GM12878 (cell line): ENCODE measurements around the gene CNTNAP5. TPM values are rescaled to one million over a fixed set of nuclear protein-coding genes. Genes with fewer than 3 reads are reported as not detected.

ENCODE experiments used
- ATAC-seq: fragments of 200-7000 bp; cut with Tn5 transposase; 3 replicates; pipeline ENCODE4 v1.9.1; 2020; ENCODE audit warnings: mild to moderate bottlenecking, moderate library complexity
- BruUV-seq: library from RNA; stranded (reverse); fragments of 400-500 nt; replicated peaks from 2 replicates; lab custom pipeline; 2021; lab: Mats Ljungman, UMichigan
- CTCF ChIA-PET: fragments of 300-600 bp; sonication (Branson Sonifier 250); formaldehyde crosslinking; extraction: SDS; loops from one replicate; lab custom pipeline; 2021; ENCODE audit warnings: inconsistent platforms; lab: Yijun Ruan, JAX
- POLR2A ChIA-PET: fragments of 350-600 bp; formaldehyde crosslinking; extraction: SDS; loops from one replicate; lab custom pipeline; 2021; ENCODE audit warnings: inconsistent platforms; lab: Charles Lee
- RAD21 ChIA-PET: fragments of 300-600 bp; sonication (Branson Sonifier 250); formaldehyde crosslinking; loops from one replicate; lab custom pipeline; 2023; ENCODE audit warnings: antibody characterized with exemption; ENCODE audit not compliant: unreplicated experiment; lab: Charles Lee
- SMC1A ChIA-PET: fragments of 300-600 bp; sonication (Branson Sonifier 250); formaldehyde crosslinking; loops from one replicate; lab custom pipeline; 2023; ENCODE audit not compliant: unreplicated experiment, uncharacterized antibody; lab: Charles Lee
- DNase-seq: peaks from one replicate; pipeline ENCODE4 v3.0.0-alpha.2; 2011; ENCODE audit warnings: low read depth, low spot score
- FAIRE-seq: peaks from 3 replicates; lab custom pipeline; 2011; peaks lifted over from hg19 to GRCh38; lab: Jason Lieb, UNC
- H2AFZ ChIP-seq: 2 replicates; pipeline ENCODE4 v1.6.0; 2011; ENCODE audit warnings: low read depth, low read length, control low read depth; ENCODE audit not compliant: control insufficient read depth
- H3K27ac ChIP-seq: 2 replicates; pipeline ENCODE4 v1.5.1; 2011; ENCODE audit warnings: control low read depth; ENCODE audit not compliant: control insufficient read depth, insufficient read depth
- H3K27me3 ChIP-seq, 2 experiments: replicated peaks in 1 of 2; 2 replicates each; pipeline versions ENCODE4 v1.6.0 to v1.6.1; 2011; ENCODE audit warnings: low read length in 1 of 2; ENCODE audit not compliant: control insufficient read depth in 2 of 2, insufficient read depth in 2 of 2
- H3K36me3 ChIP-seq, 2 experiments: 2 replicates each; pipeline ENCODE4 v1.5.1; 2011; ENCODE audit warnings: low read length in 1 of 2; ENCODE audit not compliant: control insufficient read depth in 2 of 2, insufficient read depth in 2 of 2
- H3K4me1 ChIP-seq: 2 replicates; pipeline ENCODE4 v1.6.1; 2011; ENCODE audit warnings: mild to moderate bottlenecking, low read length, moderate library complexity, mixed read lengths; ENCODE audit not compliant: control insufficient read depth, insufficient read depth
- H3K4me2 ChIP-seq: 2 replicates; pipeline ENCODE4 v1.6.0; 2011; ENCODE audit warnings: control low read depth; ENCODE audit not compliant: control insufficient read depth, insufficient read depth
- H3K4me3 ChIP-seq: fragments of 200-600 bp; sonication (generic); 2 replicates; pipeline ENCODE4 v1.5.1; 2016
- H3K79me2 ChIP-seq: 2 replicates; pipeline ENCODE4 v1.6.0; 2011; ENCODE audit warnings: low read length; ENCODE audit not compliant: control insufficient read depth, insufficient read depth
- H3K9ac ChIP-seq: 2 replicates; pipeline ENCODE4 v1.8.0; 2011; ENCODE audit warnings: low read length, control low read depth, mixed read lengths; ENCODE audit not compliant: control insufficient read depth, insufficient read depth
- H3K9me3 ChIP-seq: replicated peaks from 3 replicates; pipeline ENCODE4 v1.5.1; 2011; ENCODE audit warnings: mild to moderate bottlenecking, low read length; ENCODE audit not compliant: control insufficient read depth, insufficient read depth
- H4K20me1 ChIP-seq: 2 replicates; pipeline ENCODE4 v1.6.0; 2011; ENCODE audit not compliant: control insufficient read depth, insufficient read depth
- GATAD2B ChIP-seq: fragments of 450-650 bp; conservative IDR thresholded peaks from 2 replicates; pipeline ENCODE4 v1.6.1; 2017; ENCODE audit warnings: low read depth, mild to moderate bottlenecking, moderate library complexity
- KDM1A ChIP-seq: fragments of 200-600 bp; sonication (generic); IDR thresholded peaks from 2 replicates; pipeline ENCODE4 v1.6.1; 2016; ENCODE audit warnings: borderline replicate concordance
- NR2C1 ChIP-seq: fragments of 450-650 bp; IDR thresholded peaks from 2 replicates; pipeline ENCODE4 v1.6.1; 2017; ENCODE audit warnings: antibody characterized with exemption, mild to moderate bottlenecking, moderate library complexity
- POLR2AphosphoS2 ChIP-seq: IDR thresholded peaks from 2 replicates; pipeline ENCODE4 v1.6.1; 2011; ENCODE audit warnings: low read depth, mild to moderate bottlenecking, low read length, improper control_type of control experiment, moderate library complexity
- YBX1 ChIP-seq: fragments of 450-650 bp; IDR thresholded peaks from 2 replicates; pipeline ENCODE4 v1.6.1; 2016; ENCODE audit warnings: antibody characterized with exemption
- WGBS: methylation state at CpG from one replicate; pipeline ENCODE4 v1.1.6; 2016; ENCODE audit warnings: low lambda C conversion rate; ENCODE audit not compliant: insufficient replicate concordance, insufficient coverage; ENCODE audit errors: missing lambda C conversion rate; 5-methylcytosine and 5-hydroxymethylcytosine counted together
- in situ Hi-C: fragments of 300-500 bp; cut with MboI; formaldehyde crosslinking; loops from 9 replicates; pipeline ENCODE4 v1.14.3; 2018; ENCODE audit warnings: mixed read lengths
- intact Hi-C: fragments of 100-400 bp; cut with micrococcal nuclease; formaldehyde crosslinking; loops from one replicate; pipeline ENCODE4 v1.14.2; 2022; ENCODE audit not compliant: unreplicated experiment
- polyA plus RNA-seq, 11 experiments: library from polyadenylated mRNA; depleted of rRNA in 4 of 11; unstranded in 6 of 11; stranded (reverse) in 5 of 11; fragments of >200 nt; fragmentation: Nextera tagmentation in 4 of 11; fragmentation: Illumina TruSeq in 1 of 11; extraction: Ambion mirVana in 4 of 11; extraction: Trizol in 1 of 11; gene quantifications; 1 replicate in 1 of 11; 2 replicates in 10 of 11; pipeline versions ENCODE4 v1.2.1 to v1.2.3, GENCODE V29; 2011 to 2016; ENCODE audit warnings: inconsistent platforms in 2 of 11, missing spikeins in 2 of 11, low read depth in 1 of 11
- total RNA-seq, 4 experiments: library from RNA; depleted of rRNA in 3 of 4; stranded (reverse); fragments of >200 nt in 3 of 4; fragmentation: Illumina TruSeq in 1 of 4; extraction: Trizol in 1 of 4; gene quantifications; 2 replicates each; pipeline versions ENCODE4 v1.2.1 to v1.2.3, GENCODE V29; 2013 to 2021
- TF ChIP-seq, protein P1 (sequence below): IDR thresholded peaks from 2 replicates; pipeline ENCODE4 v1.6.1; 2011; ENCODE audit warnings: mild to moderate bottlenecking, low read depth, low read length, moderate library complexity; ENCODE audit not compliant: insufficient replicate concordance
- TF ChIP-seq, protein P2 (sequence below): fragments of 450-650 bp; IDR thresholded peaks from 2 replicates; pipeline ENCODE4 v1.6.1; 2017; ENCODE audit warnings: mild to moderate bottlenecking, moderate library complexity
- TF ChIP-seq, protein P3 (sequence below): IDR thresholded peaks from 2 replicates; pipeline ENCODE4 v1.6.1; 2012; ENCODE audit warnings: mild to moderate bottlenecking, low read depth, low read length
- TF ChIP-seq, protein P4 (sequence below): IDR thresholded peaks from 2 replicates; pipeline ENCODE4 v1.6.1; 2012; ENCODE audit warnings: low read depth, low read length, improper control_type of control experiment
- TF ChIP-seq, protein P5 (sequence below): fragments of 450-650 bp; conservative IDR thresholded peaks from 2 replicates; pipeline ENCODE4 v1.6.1; 2017; ENCODE audit warnings: mild to moderate bottlenecking, moderate library complexity

The CNTNAP5 gene
- total and polyA plus RNA-seq, 10 of the 15 experiments (the other 5 are each of a cell fraction or from before 2014, with no cell fraction given) = not detected

DNA sequence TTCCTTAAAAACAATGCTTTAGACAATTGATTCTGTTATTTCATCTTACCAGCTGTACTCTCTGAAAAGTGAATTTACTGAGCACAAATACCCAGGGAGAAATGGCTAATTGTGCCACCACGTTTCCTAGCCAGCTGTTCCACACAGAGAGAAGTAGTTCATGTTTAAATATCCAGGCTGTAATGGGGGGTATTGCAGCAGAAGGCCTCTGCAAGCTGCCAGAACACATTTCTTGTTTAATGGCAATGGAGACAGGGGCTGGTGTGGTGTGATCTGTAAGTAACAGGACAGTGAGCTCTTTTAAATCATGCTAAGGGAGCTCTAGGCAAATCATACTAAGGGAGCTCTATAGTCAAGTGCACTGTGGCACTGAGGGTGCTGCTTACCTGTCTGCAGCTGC is 809.2 kb downstream of the CNTNAP5 start:
- Histone ChIP-seq H3K4me3 (no peak overlapping the region), H3K4me2 (no peak overlapping the region), H3K9me3 (no peaks in the 10 kb centered on the region), H3K27me3 (no peaks in the 10 kb centered on the region), H3K27ac (no peak overlapping the region), H3K9ac (no peak overlapping the region), H3K4me1 (no peaks in the 10 kb centered on the region), H3K36me3 (no peaks in the 10 kb centered on the region), H3K79me2 (no peaks in the 10 kb centered on the region), H2AFZ (no peak overlapping the region), H4K20me1 (no peaks in the 10 kb centered on the region)
- POLR2A ChIA-PET = no interaction called here
- CTCF ChIA-PET = interaction anchor here (0.6 to 0.7 kb wide), 2 partner anchors 49 to 121 kb away, joined by 3 read pairs; no protein-coding TSS in a partner anchor
- ATAC-seq (no peak), FAIRE-seq (no peak), DNase-seq (no peak)
- intact Hi-C loops = no loop called here
- 0% methylated on average over 1 of the region's 1 CpG for WGBS
- RAD21 ChIA-PET = no interaction called here
- in situ Hi-C loops = no loop called here
- BruUV-seq = no TSS peak
- SMC1A ChIA-PET = interaction anchor here (1.1 kb wide), 1 partner anchor 354 kb away, joined by 4 read pairs; no protein-coding TSS in a partner anchor
- TF ChIP-seq, protein P1, sequence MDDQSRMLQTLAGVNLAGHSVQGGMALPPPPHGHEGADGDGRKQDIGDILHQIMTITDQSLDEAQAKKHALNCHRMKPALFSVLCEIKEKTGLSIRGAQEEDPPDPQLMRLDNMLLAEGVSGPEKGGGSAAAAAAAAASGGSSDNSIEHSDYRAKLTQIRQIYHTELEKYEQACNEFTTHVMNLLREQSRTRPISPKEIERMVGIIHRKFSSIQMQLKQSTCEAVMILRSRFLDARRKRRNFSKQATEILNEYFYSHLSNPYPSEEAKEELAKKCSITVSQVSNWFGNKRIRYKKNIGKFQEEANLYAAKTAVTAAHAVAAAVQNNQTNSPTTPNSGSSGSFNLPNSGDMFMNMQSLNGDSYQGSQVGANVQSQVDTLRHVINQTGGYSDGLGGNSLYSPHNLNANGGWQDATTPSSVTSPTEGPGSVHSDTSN = no peak
- TF ChIP-seq, protein P2, sequence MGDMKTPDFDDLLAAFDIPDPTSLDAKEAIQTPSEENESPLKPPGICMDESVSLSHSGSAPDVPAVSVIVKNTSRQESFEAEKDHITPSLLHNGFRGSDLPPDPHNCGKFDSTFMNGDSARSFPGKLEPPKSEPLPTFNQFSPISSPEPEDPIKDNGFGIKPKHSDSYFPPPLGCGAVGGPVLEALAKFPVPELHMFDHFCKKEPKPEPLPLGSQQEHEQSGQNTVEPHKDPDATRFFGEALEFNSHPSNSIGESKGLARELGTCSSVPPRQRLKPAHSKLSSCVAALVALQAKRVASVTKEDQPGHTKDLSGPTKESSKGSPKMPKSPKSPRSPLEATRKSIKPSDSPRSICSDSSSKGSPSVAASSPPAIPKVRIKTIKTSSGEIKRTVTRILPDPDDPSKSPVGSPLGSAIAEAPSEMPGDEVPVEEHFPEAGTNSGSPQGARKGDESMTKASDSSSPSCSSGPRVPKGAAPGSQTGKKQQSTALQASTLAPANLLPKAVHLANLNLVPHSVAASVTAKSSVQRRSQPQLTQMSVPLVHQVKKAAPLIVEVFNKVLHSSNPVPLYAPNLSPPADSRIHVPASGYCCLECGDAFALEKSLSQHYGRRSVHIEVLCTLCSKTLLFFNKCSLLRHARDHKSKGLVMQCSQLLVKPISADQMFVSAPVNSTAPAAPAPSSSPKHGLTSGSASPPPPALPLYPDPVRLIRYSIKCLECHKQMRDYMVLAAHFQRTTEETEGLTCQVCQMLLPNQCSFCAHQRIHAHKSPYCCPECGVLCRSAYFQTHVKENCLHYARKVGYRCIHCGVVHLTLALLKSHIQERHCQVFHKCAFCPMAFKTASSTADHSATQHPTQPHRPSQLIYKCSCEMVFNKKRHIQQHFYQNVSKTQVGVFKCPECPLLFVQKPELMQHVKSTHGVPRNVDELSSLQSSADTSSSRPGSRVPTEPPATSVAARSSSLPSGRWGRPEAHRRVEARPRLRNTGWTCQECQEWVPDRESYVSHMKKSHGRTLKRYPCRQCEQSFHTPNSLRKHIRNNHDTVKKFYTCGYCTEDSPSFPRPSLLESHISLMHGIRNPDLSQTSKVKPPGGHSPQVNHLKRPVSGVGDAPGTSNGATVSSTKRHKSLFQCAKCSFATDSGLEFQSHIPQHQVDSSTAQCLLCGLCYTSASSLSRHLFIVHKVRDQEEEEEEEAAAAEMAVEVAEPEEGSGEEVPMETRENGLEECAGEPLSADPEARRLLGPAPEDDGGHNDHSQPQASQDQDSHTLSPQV = no peak
- no peak for TF ChIP-seq YBX1
- no peak for TF ChIP-seq KDM1A
- TF ChIP-seq, protein P3, sequence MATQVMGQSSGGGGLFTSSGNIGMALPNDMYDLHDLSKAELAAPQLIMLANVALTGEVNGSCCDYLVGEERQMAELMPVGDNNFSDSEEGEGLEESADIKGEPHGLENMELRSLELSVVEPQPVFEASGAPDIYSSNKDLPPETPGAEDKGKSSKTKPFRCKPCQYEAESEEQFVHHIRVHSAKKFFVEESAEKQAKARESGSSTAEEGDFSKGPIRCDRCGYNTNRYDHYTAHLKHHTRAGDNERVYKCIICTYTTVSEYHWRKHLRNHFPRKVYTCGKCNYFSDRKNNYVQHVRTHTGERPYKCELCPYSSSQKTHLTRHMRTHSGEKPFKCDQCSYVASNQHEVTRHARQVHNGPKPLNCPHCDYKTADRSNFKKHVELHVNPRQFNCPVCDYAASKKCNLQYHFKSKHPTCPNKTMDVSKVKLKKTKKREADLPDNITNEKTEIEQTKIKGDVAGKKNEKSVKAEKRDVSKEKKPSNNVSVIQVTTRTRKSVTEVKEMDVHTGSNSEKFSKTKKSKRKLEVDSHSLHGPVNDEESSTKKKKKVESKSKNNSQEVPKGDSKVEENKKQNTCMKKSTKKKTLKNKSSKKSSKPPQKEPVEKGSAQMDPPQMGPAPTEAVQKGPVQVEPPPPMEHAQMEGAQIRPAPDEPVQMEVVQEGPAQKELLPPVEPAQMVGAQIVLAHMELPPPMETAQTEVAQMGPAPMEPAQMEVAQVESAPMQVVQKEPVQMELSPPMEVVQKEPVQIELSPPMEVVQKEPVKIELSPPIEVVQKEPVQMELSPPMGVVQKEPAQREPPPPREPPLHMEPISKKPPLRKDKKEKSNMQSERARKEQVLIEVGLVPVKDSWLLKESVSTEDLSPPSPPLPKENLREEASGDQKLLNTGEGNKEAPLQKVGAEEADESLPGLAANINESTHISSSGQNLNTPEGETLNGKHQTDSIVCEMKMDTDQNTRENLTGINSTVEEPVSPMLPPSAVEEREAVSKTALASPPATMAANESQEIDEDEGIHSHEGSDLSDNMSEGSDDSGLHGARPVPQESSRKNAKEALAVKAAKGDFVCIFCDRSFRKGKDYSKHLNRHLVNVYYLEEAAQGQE = no peak
- no peak for TF ChIP-seq POLR2AphosphoS2
- TF ChIP-seq, protein P4, sequence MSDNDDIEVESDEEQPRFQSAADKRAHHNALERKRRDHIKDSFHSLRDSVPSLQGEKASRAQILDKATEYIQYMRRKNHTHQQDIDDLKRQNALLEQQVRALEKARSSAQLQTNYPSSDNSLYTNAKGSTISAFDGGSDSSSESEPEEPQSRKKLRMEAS = no peak
- TF ChIP-seq NR2C1 = no peak
- no peak for TF ChIP-seq GATAD2B
- TF ChIP-seq, protein P5, sequence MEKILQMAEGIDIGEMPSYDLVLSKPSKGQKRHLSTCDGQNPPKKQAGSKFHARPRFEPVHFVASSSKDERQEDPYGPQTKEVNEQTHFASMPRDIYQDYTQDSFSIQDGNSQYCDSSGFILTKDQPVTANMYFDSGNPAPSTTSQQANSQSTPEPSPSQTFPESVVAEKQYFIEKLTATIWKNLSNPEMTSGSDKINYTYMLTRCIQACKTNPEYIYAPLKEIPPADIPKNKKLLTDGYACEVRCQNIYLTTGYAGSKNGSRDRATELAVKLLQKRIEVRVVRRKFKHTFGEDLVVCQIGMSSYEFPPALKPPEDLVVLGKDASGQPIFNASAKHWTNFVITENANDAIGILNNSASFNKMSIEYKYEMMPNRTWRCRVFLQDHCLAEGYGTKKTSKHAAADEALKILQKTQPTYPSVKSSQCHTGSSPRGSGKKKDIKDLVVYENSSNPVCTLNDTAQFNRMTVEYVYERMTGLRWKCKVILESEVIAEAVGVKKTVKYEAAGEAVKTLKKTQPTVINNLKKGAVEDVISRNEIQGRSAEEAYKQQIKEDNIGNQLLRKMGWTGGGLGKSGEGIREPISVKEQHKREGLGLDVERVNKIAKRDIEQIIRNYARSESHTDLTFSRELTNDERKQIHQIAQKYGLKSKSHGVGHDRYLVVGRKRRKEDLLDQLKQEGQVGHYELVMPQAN = no peak
